ENCODE data around the gene DGKZ.
"Not testable (repeated sequence)": the region's sequence is repeated elsewhere in the genome, so short reads cannot be mapped to it uniquely, and the experiment has no call there.

DGKZ gene, protein sequence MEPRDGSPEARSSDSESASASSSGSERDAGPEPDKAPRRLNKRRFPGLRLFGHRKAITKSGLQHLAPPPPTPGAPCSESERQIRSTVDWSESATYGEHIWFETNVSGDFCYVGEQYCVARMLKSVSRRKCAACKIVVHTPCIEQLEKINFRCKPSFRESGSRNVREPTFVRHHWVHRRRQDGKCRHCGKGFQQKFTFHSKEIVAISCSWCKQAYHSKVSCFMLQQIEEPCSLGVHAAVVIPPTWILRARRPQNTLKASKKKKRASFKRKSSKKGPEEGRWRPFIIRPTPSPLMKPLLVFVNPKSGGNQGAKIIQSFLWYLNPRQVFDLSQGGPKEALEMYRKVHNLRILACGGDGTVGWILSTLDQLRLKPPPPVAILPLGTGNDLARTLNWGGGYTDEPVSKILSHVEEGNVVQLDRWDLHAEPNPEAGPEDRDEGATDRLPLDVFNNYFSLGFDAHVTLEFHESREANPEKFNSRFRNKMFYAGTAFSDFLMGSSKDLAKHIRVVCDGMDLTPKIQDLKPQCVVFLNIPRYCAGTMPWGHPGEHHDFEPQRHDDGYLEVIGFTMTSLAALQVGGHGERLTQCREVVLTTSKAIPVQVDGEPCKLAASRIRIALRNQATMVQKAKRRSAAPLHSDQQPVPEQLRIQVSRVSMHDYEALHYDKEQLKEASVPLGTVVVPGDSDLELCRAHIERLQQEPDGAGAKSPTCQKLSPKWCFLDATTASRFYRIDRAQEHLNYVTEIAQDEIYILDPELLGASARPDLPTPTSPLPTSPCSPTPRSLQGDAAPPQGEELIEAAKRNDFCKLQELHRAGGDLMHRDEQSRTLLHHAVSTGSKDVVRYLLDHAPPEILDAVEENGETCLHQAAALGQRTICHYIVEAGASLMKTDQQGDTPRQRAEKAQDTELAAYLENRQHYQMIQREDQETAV

DNA sequence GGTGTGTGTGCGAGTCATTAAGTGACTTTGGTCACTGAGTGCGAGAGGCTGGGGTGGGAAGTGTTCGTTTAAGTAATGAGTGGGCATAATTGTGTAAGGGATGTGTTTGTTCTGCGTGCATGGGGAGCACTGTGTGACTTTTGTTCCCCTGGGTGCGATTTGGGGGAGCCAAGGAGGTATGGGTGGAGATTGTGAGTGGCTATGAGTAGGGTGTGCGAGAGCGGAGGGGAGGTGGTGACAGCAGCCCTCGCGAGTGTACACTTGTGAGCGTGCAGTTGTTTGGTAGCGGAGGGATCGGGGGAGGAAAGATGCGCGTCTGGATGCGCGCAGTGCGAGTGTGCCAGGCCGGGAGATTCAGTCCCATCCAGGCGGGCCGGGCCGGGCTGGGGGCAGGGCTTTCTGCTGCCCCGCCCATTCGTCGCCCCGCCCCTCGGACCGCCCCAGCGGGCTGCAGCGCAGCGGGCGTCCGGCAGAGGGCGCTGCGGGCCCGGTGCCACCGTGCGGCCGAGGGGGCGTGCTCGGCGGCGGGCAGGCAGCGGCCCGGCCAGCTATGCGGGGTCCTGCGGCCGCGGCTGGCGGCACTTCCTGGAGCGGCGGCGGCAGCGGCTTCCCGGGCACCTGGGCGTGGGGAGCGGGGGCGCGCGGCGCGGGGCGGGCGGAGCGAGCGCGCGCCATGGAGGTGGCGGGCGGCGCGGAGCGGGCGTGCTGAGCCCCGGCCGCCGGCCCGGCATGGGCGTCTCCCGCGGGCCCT, at the start of gene DGKZ:
Gene DGKZ (plus strand): TSS at position 578 of the 751 bp plus-strand sequence. CDS start 197 bp downstream, outside the sequence.
- peak; percentile 83 for DNase-seq (ENCODE audit: low read depth)

DNA sequence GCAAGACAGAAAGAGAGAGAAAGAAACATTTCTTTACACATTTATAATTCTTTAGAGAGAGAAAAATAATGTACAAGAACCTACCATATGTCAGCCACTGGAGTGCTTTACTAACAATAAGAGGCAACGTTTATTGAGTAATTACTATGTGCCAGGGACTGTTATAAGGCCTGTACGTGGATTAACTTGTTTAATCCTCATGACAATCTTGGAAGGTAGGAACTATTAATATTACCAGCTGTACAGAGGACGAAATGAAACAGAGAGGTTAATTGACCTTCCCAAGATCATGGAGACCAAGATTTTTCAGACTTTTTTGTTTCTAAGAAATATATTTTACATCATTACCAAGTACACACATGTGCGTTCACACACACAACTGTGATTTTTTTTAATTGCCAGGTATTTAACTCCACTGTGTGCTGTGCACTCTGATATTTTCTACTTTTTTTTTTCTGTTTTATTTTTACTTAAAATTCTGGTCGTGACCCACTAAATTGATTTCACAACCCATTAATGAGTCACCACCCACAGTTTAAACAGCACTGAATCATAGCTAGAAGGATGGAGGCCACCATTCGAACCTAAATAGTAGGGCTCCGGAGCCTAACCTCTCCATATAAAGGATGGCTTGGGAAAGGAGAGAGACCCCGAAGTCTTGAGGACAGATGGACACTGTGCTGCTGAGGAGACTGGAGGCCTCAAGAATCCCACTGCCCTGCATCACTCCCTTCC, 48.4 kb upstream of the DGKZ start:
- DNase-seq (ENCODE audit: low read depth): no peak

DNA sequence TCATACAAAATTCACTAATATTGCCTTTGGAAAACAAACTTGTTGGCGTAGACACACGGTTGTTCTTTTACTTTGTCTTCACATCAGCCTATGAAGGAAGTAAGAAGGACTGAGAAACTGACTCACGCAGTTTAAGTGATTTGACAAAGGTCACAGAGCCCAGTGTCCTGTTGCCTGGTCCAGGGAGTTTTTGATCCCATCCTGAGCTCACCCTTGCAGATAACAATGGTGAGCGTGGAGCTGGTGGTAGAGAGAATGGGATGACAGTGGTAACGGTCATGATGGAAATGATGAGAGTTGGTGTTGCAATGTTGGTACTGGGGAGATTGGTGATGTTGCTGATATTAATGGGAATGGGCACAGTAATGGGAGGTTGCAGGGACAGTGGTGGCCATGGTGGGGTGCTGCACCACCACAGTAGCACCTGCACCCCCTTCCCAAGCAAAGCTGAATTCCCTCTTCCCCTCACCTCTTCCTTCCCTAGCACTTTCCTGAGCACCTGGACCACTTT, 47.8 kb upstream of the DGKZ start:
- DNase-seq (ENCODE audit: low read depth): no peak

DNA sequence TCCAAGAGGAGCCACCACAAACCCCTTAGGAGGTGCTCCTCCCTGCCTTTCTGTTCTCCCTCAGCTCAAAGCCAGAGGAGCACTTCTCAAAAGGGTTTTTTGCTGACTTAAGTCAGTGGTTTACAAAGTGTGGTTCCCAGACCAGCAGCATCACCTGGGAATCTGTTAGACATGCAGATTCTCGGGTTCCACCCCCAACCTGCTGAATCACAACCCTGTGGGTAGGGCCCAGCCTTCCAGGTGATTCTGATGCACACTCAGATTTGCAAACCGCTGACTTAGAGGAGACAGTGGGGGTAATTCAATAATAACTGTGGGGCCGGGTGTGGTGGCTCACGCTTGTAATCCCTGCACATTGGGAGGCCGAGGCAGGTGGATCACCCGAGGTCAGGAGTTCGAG, 47.0 kb upstream of the DGKZ start:
- no peak for DNase-seq (ENCODE audit: low read depth)

DNA sequence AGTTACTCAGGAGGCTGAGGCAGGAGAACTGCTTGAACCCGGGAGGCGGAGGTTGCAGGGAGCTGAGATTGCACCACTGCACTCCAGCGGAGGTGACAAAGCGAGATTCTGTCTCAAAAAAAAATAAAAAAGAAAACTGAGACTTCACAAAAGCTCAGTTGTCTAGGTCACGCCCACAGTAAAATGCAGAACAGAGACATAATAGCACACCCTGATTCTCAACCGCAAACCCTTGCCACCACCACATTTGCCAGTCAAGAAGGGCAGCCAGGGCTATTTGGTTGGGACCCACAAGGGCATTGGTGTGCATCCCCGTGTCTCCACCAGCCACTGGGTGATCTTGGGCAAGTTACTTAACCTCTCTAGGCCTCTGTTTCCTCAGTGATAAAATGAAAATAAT, 44.4 kb upstream of the DGKZ start:
- no peak for DNase-seq (ENCODE audit: low read depth)

DNA sequence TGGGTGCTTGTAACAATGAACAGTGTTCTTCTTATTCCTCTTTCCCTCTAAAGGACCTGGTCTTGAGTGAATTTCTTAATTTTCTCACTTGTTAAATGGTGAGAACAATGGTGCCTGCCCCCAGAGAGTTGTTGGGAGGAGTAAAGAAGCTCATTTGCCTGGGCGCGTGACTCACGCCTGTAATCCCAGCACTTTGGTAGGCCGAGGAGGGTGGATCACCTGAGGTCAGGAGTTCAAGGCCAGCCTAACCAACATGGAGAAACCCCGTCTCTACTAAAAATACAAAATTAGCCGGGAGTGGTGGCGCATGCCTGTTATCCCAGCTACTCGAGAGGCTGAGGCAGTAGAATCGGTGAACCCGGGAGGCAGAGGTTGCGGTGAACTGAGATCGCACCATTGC, 43.2 kb upstream of the DGKZ start:
- not testable (repeated sequence) for DNase-seq (ENCODE audit: low read depth)

DNA sequence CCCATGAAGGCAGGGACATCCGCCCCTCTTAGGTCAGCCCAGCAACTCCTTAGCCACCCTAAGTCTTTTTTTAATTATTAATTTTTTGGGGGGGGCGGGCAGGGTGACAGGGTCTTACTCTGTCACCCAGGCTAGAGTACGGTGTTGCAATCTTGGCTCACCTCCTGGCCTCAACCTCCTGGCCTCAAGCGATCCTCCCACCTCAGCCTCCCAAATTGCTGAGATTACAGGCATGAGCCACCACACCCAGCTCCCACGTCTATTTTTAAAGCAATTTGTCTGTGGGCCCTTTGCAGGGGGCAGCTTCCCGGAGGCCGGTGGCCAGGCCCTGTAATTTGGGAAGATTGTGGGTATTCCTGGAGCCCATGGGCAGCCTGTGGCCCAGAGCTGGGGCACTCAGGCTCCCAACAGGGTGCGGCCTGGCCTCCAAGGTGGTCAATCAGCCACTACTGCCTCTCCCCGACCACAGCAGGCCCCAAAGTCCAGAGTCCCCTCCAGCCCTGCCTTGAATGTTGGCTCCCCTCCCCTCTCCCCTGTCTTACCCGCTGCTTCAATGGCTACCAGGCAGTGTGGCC, 42.6 kb upstream of the DGKZ start:
- DNase-seq (ENCODE audit: low read depth): no peak

DNA sequence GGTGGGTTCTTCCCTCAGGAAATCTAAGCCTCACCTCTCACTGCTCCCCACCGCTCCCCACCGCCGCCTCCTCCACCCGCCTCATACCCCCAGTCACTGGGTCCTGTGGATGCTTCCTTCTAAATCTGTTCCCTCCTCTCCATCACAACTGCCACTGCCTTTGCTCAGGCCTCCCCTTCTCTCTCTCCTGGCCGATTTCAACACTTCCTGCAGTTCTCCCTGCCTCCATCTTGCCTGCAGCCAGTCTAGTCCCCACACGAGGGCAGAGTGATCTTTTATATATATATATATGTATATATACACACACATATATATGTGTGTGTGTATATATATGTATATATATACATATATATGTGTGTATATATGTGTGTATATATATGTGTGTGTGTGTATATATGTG, 42.0 kb upstream of the DGKZ start:
- DNase-seq (ENCODE audit: low read depth): no peak

DNA sequence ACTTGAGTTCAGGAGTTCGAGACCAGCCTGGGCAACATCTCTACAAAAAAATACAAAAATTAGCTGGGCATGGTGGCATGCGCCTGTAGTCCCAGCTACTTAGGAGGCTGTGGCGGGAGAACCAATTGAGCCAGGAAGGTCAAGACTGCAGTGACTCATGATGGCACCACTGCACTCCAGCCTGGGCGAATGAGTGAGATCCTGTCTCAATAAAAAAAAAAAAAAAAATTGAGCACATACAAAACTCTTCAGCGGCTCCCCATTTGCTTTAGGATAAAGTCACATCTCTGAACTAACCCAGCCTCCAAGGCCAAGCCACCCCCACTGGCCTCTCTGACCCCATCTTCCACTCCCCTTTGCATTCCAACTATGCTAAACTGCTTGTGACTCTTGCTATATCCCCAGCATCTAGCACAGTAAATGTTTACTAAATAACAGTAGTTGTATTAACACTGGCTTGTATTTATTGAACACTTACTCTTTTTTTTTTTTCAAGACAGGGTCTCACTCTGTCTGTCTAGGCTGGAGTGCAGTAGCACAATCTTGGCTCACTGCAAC, 40.9 kb upstream of the DGKZ start:
- no peak for DNase-seq (ENCODE audit: low read depth)

DNA sequence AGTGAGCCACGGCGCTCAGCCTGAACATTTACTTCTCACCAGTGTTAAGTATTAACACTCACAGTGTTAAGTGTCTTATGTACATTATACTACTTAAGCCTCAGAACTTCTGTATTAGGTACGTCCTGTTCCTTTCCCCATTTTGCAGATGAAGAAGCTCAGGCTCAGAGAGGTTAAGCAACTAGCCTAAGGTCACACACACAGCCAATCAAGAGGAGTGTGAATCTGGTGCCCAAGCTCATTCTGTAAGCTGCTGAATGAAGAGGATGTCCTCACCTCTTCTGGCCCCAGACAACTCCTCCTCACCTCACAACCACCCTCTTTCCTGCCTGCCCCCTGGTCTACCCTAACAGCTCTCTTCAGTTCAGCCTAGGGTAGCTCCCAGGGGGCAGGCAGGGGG, 39.9 kb upstream of the DGKZ start:
- no peak for DNase-seq (ENCODE audit: low read depth)

DNA sequence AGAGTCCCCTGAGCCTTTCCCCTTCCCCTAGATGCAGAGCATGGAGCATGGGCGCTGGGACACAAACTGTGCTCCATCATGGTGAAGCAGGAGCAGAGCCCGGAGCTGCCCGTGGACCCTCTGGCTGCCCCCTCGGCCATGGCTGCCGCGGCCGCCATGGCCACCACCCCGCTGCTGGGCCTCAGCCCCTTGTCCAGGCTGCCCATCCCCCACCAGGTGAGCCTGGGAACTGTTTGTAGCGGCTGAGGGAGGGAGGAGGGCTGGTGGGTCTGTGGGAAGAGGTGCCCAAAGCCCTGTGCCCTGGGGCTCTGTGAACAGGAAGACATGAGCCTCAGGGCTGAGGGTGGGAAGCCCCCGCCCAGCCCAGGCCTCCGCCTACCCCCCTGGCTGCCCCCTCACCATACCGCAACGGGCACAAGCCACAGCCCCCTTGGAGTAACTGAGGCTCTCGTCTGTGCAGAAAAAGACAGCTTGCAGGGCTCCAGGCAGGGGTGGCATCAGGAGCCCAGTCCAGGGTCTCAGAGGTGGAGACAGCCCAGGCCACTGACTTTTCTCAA, 39.4 kb upstream of the DGKZ start:
- DNase-seq (ENCODE audit: low read depth): no peak

DNA sequence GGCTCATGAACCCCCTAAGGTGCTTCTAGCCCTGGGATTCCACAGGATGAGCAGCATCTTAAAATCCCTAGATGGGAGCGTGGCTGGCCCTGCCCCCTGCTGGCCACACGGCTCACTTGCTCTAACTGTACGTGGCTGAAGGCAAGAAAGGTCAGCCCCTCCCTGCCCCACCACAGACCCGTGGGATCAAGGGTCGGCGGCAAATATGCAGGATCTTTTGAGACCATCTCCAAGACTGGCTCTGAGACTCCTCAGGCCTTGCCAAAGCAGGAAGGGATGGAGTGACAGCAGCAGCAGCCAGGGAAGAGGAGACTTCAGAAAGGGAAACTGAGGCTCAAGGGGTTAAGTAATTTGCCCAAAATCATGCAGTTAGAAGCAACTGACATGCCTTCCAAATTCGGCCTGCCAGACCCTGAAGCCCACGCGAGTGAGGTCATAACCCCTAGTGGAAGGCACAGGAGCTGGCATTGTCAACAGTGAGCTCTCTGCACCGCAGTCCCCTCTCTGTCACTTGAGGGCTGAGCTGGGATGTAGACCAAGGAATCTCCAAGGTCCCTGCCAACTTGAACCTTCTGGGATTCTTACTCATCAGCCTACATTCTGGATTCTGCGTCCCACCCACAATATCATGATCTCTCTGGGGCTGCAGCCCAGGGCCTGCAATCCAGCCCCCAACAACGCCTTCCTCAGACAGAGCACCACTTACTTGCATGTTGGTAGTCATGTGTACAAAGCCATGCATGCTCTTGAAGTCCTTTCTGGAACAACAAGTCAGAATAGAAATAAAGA, 38.4 kb upstream of the DGKZ start:
- peak; percentile 15 for DNase-seq (ENCODE audit: low read depth)

DNA sequence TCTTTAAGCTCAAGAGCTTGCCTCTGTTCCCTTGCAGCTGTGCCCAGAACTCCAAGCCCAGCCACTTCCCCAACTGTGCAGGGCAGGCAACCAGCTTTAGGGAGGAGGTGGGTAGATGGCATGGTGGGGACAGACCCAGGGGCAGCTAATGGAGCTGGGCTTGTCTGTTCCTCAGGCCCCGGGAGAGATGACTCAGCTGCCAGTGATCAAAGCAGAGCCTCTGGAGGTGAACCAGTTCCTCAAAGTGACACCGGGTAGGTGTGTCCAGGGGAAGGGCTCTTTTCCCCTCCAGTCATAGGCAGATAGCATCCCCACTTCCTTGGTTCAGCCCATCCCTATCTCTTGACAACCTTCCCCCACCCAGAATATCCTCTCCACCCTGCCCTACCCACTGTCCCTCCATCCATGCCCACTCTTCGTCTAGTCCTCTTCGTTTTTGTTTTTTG, 37.4 kb upstream of the DGKZ start:
- DNase-seq (ENCODE audit: low read depth): no peak

DNA sequence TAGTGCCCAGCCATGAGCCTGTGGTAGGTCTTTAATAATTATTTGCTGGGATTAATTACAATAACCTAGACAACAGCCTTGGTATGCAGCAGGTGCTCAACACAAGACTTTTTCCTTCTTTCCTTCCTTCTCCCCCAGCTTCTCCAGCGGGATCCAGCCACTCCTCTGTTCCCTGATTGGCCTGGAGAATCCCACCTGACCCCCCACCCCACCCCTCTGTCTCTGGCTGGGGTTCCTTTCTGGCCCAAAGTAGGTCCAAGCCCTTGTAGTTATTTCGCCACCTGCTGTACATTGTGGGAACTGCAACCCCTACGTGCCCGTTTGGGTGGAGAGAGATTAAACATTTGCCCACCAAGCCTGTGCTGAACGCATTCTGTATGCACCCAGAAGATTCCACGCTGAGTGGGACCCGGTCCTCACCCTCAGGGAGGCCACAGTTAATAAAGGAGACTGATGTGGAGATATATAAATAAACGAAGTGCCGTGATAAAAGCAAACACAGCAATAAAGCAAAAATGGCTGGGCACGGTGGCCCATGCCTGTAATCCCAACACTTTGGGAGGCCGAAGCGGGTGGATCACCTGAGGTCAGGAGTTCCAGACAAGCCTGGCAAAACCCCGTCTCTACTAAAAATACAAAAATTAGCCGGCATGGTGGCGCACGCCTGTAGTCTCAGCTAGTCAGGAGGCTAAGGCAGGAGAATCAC, 32.1 kb upstream of the DGKZ start:
- peak; percentile 34 for DNase-seq (ENCODE audit: low read depth)

DNA sequence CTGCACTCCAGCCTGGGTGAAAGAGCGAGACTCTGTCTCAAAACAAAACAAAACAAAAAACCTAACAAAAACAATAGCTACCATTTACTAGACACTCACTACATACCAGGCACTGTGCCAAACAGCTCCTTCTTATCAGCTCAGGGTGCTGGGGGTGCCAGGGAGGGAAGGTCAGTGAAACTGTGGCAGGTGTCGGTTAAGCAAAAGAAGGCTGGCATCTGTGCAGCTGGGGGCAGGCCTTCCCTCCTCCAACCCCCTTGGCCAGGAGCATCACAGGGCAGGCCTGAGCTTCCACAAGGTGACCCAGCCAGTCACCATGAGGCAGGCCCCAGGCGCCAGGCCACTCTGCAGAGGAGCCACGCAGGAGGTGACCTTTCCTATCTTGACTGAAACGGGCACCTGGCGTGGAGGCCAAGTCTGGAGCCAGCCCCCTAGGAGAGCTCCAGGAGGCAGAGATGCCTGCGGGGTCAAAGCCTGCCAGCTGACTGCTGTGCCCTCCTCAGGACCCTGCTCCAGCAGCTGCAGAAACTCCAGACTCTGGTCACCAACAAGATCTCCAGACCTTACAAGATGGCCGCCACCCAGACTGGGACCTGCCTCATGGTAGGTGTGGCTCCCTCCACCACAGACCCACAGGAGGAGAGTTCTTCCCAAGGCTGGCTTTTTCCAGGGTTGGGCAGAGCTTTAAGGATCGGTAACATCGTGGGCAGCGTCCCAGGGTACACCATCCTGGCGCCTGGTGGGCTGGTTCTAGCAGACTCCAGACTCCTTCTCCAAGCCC, 31.3 kb upstream of the DGKZ start:
- no peak for DNase-seq (ENCODE audit: low read depth)

DNA sequence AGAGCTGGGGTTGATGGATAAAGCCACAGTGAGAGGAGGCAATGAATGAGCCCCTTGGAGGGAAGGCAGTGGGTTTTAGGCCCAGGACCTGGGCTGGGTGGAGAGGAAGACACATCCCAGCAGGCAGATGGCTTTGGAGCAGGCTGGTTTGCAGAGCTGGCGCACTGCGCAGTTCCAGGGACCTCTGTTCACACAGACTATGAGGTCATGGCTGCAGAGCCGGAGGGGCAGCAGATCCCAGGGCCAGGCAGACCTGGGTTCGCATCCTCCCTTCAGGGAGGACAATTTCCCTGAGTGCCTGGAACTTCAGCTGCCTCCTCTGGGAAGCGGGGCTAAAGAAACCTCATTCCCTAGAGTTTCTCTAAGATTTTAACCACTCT, 28.2 kb upstream of the DGKZ start:
- DNase-seq (ENCODE audit: low read depth): no peak

DNA sequence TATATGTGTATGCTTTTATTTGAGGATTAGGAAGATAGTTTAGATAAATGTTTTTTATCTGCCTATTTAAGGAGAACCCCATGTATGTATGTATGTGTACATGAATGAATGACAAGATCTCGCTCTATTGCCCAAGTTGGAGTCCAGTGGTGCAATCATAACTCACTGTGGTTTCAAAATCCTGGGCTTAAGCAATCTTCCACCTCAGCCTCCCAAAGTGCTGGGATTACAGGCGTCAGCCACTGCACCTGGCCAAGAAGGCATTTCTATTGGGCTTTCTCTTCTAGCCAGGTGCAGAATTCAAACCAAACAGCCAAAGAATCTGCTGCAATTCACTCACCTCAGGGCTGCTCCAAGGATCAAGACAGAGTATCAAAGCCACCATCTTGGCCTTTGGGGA, 25.5 kb upstream of the DGKZ start:
- DNase-seq (ENCODE audit: low read depth): no peak

DNA sequence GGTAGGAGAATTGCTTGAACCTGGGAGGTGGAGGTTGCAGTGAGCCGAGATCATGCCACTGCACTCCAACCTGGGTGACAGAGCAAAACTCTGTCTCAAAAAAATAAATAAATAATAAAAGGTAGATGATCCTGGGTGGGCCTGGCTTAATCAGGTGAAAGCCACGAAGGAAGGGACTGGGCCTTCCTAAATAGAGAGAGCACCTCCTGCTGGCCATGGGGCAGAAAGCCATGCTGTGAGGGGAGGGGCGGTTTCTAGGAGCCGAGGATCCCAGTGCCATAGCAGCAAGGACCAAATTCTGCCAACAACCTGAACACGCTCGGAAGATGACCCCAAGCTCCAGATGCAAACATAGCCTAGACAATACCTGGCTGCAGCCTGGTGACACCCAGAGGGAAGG, 24.5 kb upstream of the DGKZ start:
- no peak for DNase-seq (ENCODE audit: low read depth)

Data from T-helper 22 cell (primary cell).